ENCODE measurements around the gene TRMT44. TPM values are rescaled to one million over a fixed set of nuclear protein-coding genes. Genes with fewer than 3 reads are reported as not detected.
A peak's percentile ranks its signal among the peaks of the same experiment; 100 is the strongest.
"Not testable (repeated sequence)": the region's sequence is repeated elsewhere in the genome, so short reads cannot be mapped to it uniquely, and the experiment has no call there.

TRMT44 gene
- total RNA-seq, 1 experiment from 2014 or later = 19.5 TPM

DNA sequence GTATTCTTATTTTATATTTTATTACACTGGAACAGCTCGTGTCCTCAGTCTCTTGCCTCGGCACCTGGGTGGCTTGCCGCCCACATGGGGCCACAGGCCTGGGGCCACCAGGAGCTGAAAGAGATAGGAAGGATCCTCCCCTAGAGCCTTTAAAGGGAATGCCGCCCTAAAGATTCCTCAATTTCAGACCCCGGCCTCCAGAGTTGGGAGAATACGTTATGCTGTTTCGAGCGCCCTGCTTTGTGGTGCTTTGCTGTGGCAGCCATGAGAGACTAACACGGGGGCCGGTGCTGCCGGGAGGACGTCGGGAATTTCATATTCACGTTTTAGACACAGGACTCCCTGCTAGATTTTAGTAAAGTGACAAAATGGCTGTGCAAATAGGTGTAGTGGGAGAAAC lies 33.3 kb upstream of the TRMT44 start:
- no peak for DNase-seq (ENCODE audit: low read depth)

DNA sequence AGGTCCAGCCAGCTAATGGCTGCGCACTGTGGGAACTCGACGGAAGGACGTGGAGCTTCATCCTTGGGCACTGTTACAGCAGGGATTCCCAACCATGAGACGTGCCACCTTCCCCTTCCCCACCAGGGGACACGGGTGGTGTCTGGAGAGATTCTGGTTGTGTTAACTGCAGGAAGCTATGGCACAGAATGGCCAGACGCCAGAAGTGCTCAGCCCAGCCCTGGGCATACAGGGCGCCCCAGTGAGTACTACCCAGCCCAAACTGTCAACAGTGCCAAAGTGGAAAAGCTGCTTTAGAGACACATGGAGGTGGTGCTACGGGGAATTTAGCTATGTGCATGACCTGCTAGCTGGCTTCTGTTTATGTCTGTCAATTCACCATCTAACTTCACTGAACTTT lies 32.8 kb upstream of the TRMT44 start:
- DNase-seq (ENCODE audit: low read depth) = no peak

DNA sequence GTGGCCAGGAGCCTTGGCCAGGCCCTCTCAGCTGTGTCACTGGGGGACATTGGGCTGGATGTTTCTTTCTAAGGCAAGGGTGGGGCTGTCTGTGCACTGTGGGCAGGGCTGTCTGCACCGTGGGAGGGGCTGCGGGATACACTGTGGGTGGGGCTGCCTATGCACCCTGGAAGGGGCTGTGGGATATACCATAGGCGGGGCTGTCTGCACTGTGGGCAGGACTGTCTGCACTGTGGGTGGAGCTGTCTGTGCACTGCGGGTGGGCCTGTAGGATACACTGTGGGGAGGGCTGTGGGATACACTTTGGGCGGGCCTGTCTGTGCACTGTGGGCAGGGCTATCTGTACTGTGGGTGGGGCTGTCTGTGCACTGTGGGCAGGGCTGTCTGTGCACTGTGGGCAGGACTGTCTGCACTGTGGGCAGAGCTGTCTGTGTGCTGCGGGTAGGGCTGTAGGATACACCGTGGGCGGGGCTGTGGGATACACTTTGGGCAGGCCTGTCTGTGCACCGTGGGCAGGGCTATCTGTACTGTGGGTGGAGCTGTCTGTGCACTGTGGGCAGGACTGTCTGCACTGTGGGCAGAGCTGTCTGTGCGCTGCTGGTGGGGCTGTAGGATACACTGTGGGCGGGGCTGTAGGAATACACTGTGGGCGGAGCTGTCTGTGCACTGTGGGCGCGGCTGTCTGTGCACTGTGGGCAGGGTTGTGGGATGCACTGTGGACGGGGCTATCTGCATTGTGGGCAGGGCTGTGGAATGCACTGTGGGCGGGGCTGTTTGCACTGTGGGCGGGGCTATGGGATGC lies 31.1 kb upstream of the TRMT44 start:
- DNase-seq (ENCODE audit: low read depth) = peak; percentile 49

DNA sequence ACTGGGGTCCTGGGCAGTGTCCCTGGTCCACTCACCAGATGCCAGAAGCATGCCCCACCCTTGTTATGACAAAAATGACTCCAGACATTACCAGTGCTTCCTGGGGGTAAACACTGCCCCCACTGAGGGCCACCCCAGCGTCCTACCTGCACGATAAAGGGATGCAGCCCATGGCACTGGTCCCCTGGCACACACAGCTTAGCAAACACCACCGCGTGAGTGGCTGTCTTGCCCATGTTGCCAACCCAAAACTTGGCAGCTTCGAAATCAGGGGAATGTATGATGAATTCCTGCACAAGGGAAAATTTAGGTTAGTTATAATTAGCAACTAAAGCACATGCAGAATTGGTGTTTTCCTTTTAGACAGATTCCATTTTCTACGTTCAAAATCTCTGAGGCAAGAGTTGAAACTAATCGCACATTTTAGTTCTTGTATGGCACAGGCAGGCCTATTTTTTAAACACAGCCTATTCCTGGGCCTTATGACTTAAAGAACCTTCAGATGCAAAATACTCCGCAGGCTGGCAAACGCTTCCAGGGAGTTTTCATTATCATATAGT lies 30.4 kb upstream of the TRMT44 start:
- no peak for DNase-seq (ENCODE audit: low read depth)

DNA sequence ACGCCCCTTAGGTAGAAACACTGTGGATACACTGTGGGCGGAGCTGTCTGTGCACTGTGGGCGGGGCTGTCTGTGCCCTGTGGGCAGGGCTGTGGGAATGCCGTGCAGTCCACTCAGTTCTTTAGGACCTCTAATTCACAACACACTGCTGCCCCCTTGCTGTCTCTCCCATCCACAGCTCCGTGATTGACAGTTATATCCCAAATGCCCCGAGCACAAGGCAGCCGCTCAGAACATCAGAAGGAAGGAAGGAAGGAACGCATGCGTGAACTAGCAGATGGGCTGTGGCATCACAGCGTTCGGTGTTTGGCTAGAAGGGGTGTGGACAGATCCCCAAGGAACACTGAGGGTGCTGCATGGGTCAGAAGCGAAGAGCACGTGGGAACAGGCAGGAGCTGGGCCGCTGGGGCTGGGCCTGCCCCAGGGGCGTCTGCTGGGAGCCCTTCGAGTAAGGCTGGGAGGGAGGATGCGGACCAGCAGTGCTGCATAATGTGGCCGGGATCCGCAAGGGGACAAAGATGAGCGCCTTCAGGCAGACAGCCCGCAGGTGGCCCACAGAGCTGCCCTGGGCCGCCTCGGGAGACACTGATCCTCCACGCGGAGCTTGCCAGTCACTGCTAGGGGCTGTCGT lies 29.8 kb upstream of the TRMT44 start:
- DNase-seq (ENCODE audit: low read depth) = peak; percentile 73

DNA sequence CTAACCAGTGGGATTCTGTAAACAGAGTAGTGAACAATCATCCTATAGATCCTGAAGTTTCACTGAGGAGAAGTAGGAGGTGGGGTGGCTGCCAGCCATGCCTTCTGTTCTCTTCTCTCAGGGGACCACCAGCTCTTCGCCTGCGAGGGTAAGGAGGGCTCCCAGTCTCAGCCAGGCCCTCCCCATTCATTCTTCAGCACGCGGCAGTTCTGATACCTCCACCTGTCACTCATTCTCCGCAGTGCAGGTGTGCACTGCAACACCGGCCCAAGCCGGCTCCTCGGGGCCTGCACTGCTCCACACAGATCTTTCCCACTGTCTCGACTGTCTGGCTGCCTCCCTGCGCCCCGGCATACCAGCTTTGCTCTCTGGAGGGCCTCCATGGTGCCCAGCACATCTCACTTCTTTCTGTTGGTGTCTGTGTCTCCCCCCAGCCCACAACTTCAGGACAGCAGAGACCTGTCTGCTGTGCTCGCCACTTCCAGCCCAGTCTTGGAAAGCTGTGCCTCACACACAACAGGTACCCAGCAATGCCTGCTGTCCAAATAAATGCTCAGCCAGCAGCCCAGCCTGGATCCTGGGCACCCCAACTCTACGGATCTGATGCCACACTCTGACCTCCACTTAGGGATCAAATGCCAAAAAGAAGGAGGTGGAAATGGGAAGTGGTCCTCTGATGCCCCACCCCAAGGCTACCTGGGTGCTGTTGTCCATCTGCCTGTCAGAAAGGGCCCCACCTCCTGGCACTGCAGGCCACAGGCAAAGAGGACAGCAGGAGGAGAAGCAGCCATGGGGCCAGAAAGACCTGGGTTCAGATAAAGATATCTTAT lies 29.0 kb upstream of the TRMT44 start:
- DNase-seq (ENCODE audit: low read depth) = no peak

DNA sequence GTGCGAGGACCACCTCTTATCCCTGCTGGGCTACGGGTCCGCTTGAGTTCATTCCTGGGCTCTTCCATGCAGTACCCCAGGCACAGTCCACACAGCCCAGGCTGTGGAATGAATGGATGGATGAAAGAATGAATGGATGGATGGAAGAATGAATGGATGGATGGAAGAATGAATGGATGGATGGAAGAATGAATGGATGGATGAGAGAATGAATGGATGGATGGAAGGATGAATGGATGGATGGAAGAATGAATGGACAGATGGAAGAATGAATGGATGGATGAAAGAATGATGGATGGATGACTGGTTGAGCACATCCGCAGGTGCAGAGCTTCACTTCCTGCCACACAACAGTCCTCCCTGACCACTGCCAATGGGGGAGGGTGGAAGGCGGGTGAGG lies 28.3 kb upstream of the TRMT44 start:
- DNase-seq (ENCODE audit: low read depth) = no peak

DNA sequence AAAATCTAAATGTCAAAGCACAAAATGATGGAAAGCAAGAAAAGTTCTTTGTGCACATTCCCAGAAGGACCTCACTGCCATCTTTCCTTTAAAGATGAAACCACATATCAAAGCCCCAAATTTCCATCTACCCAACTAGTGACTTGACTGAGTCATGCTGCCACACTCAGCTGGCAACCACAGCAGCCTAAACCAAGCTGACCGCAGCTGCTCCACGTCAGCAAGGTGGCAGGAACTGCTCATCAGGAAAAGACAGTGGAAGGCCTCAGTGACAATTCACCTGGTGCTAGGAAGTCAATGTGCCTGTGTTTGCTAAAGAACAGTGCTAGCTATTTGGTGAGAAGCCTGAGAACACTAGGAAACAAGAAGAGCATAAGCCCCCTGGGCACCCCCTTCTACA lies 26.2 kb upstream of the TRMT44 start:
- peak; percentile 67 for DNase-seq (ENCODE audit: low read depth)

DNA sequence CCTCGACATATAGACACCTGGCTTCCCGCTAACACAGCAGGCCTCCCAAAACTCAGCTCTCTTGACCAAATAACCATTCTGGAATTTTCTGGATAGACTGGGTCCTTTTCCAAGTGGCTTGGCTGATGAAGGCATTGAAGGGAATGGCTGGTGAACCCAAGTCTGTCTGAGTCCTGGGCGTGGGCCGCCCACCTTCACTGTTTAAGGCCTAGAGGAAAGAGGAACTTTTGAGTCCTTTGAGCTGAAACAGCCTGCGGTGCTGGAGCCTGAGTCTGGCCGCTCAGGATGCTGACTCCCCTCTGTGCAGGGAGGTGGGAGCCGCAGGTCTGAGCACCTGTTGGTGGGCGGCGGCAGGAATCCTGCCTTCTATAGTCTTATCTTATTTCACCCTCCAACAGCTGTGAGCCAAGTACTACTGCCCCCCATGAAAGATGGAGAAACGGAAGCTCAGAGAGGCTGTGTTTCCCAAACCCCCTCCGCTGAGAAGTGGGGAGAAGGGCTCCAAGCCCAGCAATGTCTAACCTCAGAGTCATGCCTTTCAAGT lies 23.4 kb upstream of the TRMT44 start:
- no peak for DNase-seq (ENCODE audit: low read depth)

DNA sequence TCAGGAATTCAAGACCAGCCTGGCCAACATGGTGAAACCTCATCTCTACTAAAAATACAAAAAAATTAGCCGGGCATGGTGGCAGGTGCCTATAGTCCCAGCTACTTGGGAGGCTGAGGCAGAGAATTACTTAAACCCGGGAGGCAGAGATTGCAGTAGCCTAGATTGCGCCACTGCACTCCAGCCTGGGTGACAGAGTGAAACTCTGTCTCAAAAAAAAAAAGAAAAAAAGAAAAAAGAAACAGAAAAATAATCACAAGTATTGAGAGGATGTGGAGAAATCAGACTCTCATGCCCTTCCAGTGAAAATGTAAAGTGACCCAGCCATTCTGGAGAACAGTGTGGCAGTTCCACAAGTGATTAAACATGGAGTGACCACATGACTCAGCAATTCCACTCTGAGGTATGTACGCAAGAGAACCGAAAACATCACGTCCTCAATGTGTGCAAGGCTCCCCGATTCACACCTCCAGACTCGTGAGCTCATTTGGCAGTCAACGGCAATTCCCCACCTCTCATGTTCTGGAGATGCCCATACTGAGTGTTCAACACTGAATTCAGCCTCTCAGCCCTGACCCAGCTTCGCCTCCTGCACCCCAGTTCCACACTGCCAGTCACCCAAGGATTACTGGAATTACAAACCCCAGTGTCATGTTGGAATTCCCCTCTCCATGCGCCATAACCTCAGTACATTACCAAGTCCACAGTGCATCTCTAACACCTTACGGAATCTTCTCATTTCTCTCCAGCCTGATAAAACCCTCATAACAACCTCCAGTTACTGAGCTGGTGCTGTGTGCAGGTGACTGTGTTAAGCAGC lies 21.1 kb upstream of the TRMT44 start:
- DNase-seq (ENCODE audit: low read depth) = peak; percentile 16

DNA sequence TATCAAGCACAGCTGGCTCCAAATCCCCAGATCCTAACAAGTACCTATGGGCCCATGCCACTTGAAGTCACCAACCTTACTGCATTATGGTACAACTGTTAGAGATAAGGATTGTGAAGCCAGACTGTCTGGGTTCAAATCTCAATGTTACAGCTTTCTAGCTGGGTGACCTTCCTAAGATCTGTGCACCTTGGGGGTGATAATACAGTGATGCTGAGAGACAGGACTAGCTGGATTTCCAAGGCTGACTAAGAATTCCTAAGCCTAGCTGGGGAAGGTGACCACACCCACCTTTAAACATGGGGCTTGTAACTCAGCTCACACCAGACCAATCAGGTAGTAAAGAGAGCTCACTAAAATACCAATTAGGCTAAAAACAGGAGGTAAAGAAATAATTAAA lies 20.4 kb upstream of the TRMT44 start:
- not testable (repeated sequence) for DNase-seq (ENCODE audit: low read depth)

DNA sequence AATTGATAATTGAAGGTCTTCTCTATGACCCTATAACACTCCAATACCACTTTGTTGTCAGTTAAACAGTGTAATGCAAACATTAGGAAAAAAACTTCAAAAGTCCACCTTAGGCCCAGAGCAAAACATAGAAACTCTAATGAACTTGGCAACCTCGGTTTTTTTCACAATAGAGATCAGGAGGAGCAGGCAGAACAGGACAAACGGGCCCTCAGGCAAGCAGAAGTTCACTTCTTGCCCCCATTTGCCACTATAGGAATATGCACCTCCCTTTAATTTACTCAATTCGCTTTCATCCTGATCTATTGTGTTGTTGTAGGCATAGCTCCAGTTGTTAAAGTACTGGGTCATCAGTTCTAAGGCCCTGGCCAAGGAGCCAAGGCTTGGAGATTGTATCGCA lies 18.2 kb upstream of the TRMT44 start:
- no peak for DNase-seq (ENCODE audit: low read depth)

DNA sequence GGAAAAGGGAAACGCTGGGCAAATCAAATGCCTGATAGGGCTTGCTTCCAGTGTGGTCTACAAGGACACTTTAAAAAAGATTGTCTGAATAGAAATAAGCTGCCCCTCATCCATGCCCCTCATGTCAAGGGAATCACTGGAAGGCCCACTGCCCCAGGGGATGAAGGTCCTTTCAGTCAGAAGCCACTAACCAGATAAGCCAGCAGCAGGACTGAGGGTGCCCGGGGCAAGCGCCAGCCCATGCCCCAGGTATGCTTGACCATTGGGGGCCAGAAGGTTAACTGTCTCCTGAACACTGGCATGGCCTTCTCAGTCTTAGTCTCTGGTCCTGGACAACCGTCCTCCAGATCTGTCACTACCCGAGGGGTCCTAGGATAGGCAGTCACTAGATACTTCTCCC lies 17.8 kb upstream of the TRMT44 start:
- DNase-seq (ENCODE audit: low read depth) = no peak

DNA sequence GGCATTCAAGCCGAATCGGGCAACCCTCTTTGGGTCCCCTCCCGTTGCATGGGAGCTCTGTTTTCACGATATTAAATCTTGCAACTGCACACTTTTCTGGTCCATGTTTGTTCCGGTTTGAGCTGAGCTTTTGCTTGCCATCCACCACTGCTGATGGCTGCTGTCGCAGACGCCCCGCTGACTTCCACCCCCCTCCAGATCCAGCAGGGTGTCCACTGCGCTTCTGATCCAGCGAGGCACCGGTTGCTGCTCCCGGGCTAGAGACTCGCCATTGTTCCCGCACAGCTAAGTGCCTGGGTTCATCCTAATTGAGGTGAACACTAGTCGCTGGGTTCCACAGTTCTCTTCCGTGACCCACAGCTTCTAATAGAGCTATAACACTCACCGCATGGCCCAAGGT lies 13.3 kb upstream of the TRMT44 start:
- no peak for DNase-seq (ENCODE audit: low read depth)

DNA sequence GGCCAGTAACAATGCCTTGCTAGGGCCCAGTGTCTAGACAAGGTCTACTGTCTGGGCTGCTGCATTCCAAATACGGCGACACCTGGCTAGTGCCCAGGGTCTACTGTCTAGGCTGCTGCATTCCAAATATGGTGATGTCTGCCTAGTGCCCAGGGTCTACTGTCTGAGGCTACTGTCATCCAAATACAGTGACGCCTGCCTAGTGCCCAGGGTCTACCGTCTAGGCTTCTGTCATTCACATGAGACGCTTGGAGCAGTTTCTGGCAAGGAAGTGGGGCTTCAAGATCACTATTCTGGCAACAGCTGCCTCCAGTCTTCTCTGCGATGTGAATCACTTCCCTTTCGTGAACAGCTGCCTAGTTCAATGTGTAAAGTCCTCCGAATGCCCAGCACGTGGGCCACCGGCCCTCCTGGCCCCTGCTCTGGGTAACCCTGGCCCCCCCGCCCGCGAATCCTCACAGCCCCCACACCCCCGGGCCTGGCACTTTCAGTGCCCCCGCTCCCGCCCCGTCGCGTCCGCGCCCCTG lies 12.8 kb upstream of the TRMT44 start:
- peak; percentile 15 for DNase-seq (ENCODE audit: low read depth)

DNA sequence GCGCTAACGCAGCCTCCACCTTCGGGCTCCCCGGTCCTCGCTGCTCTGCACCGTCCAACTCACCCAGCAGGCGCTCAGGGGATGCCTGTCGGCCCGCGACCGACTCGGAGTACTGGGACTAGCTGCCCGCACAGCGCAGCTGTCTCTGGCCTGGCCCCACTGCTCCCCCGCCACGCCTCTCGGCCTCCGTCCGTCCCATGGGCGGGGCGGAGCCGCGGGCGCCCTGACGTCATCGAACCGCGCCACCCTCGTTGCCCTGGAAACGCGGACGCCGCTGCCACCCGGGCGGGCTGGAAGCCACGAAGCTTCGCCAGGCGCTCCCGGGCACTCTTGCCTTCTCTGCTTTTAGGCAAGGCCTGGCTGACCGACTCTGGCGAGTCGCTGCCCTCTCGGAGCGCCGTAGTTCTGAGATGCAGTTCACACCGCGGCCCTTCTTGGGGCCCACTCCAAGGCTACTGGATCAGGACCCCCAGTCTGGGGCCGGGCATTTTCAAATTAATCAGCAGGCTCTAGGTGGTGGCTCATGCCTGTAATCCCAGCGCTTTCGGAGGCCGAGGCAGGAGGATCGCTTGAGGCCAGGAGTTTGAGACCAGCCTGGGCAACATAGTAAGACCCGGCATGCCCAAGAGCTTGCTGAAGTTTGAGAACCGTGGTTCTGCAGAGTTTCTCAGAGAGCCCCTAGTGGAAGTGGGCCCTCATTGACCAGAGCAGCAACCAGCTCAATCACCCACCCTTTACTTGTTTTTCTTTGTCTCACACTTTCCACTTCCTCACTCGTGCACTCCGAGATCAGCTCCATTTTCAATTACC lies 12.1 kb upstream of the TRMT44 start:
- DNase-seq (ENCODE audit: low read depth) = peak; percentile 93

DNA sequence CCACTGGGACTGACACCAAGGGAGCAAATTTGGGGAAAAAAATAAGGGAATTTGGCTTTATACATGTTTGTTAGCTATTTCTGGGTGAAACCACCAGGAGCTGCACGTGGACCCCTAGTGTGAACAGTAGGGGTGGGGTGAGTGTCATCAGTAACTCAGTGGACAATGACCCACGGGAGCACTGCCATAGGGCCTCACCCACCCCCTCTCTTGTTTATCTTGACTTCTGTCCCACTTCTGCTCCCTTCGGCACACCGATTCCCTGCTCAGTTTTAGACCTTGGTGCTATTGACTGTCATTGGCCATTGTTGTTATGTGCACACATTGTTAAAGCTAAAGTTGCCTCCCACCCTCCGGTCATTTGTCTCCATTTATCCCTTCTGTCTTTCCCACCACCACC lies 9.0 kb upstream of the TRMT44 start:
- no peak for DNase-seq (ENCODE audit: low read depth)

DNA sequence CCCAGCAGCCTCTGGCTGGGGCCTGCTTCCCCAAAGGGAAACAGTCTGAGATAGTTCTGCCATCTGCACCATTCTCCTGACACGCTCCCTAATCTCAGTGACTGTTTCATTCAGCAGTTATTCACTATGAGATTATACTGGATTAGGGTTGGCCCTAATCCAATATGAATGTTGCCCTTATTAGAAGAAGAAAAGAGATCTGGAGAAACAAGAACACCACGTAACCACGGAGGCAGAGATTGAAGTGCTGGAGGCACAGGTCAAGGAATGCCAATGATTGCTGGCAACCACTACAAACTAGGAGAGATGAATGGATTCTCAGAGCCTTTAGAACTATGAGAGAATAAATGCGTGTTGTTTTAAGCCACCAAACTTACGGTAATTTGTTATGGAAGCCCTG lies 7.4 kb upstream of the TRMT44 start:
- DNase-seq (ENCODE audit: low read depth) = no peak

DNA sequence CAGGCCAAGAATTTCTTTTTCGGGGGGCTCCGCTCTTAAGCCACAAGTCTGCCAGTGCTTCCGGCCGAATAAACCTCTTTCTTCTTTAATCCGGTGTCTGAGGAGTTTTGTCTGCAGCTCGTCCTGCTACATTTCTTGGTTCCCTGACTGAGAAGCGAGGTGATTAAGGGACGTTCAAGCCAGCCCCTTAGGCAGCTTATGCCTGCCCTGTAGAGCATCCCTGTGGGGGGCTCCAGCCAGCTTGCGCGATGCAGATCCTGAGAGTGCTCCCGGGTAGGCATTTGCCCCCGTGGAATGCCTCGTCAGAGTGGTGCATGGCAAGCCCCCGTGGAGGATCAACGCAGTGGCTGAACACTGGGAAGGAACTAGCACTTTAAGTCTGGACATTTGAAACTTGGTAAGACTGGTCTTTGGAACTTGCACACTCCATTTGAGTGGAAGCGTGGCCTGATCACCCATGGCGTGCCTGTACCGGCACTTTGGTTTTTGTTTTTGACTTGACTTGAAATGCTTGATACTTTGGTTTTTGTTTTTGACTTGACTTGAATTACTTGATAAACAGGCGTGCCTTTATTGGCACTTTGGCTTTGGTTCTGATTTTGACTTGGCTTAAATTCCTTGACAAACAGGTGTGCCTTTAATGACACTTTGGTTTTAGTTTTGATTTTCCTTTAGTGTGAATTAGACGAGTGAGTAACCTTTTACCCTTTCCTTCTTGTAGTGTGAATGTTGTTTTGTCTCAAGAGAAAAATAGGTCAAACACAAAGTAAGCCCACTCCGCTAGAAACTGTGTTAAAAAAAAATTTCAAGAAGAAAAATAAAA lies 6.1 kb upstream of the TRMT44 start:
- no peak for DNase-seq (ENCODE audit: low read depth)

All from Daoy (cell line).